GM12872 (cell line): ENCODE data around the gene PLEKHM3.
A peak's percentile ranks its signal among the peaks of the same experiment; 100 is the strongest.

Source experiments
- TF ChIP-seq, protein P1 (sequence below): IDR thresholded peaks from 3 replicates; pipeline ENCODE4 v1.5.1; 2011; ENCODE audit warnings: low read depth, mild to moderate bottlenecking, low read length, moderate library complexity; ENCODE audit not compliant: insufficient read depth

PLEKHM3 gene

DNA sequence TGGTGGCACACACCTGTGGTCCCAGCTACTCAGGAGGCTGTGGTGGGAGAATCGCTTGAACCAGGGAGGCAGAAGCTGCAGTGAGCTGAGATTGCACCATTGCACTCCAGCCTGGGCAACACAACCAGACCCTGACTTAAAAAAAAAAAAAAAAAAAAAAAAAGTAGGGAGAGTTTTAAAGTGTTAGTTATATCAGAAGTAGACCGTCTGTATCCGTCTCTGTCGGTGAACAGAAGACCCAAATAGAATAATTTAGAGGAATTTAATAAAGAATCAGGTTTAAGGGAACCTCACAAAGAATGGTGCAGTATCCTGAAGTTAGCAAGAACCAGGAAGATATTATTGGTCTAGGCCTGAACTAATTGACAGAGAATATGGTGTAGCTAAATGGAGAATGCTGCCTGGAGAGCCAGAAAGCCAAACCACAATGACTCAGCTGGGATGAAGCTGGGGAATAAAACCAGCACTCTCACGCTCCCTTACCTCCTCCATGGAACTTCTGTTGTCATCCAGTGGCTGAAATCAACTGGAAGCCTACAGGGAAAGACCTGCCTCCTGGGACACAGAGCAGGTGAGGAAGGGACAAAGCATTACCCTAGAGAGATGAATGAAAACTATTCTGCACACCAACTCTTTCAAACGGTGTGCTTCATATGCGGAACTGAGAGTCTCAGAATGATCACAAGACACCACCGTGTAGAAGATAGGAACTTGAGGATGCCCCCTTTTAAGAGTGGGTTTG is 39.1 kb upstream of the PLEKHM3 start:
- TF ChIP-seq, protein P1, sequence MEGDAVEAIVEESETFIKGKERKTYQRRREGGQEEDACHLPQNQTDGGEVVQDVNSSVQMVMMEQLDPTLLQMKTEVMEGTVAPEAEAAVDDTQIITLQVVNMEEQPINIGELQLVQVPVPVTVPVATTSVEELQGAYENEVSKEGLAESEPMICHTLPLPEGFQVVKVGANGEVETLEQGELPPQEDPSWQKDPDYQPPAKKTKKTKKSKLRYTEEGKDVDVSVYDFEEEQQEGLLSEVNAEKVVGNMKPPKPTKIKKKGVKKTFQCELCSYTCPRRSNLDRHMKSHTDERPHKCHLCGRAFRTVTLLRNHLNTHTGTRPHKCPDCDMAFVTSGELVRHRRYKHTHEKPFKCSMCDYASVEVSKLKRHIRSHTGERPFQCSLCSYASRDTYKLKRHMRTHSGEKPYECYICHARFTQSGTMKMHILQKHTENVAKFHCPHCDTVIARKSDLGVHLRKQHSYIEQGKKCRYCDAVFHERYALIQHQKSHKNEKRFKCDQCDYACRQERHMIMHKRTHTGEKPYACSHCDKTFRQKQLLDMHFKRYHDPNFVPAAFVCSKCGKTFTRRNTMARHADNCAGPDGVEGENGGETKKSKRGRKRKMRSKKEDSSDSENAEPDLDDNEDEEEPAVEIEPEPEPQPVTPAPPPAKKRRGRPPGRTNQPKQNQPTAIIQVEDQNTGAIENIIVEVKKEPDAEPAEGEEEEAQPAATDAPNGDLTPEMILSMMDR = no peak

- TF ChIP-seq, protein P1 = no peak
Measured at GRCh38 chr2:208062961-208063360, 37.6 kb upstream of the PLEKHM3 start.

- TF ChIP-seq, protein P1 = peak; percentile 46; the same call in 2 of the 3 replicates
Measured at GRCh38 chr2:208062113-208062512, 36.8 kb upstream of the PLEKHM3 start.

DNA sequence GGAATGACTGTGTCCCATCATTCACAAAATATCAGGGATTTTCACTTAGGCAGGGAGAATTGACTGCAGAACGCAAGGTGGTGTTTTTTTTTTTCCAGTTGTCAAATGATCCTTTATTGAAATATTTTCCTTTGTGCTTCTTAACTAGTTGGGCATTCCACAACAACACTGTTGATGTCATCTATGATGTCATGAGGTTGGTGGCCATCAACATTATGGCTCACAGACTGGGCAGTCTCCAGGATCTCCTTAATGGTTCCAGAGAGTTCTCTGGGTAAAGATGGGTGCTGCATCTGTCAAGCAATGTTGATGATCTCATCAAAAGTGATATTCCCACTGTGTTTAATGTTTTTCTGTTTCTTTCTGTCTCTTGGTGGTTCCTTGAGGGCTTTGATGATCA is 31.8 kb upstream of the PLEKHM3 start:
- TF ChIP-seq, protein P1 = no peak

- TF ChIP-seq, protein P1 = no peak
Measured at GRCh38 chr2:208049441-208049840, 24.1 kb upstream of the PLEKHM3 start.

DNA sequence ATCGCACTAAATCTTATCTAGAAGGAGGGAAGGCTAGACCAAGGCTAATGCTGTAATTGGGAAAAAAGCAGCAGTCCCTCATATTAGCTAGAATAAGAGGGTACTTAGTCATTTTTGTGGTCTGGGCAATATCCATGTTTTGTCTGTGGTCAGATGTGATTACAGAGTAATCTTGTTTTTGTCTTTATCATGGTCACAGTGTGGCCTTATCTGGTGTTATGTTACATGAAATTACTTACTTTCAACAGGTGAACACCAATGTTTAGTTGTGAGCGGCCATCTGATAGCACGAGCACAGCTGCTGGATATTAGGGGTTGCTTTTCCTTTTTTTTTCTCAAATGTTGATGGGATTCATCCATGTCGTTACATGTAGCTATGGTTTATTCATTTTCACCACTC is 23.7 kb upstream of the PLEKHM3 start:
- TF ChIP-seq, protein P1 = no peak

GRCh38 chr2:208047840-208048239 is 22.5 kb upstream of the PLEKHM3 start:
- TF ChIP-seq, protein P1 = no peak
